C1 segment of cervical spinal cord (tissue), 14 donors: ENCODE results near the gene HDAC1.
A peak's percentile ranks its signal among the peaks of the same experiment; 100 is the strongest.

ENCODE experiments used
- DNase-seq, 14 donors: peaks; one replicate each; lab custom pipeline; 2025; lab: John Stamatoyannopoulos, UW

HDAC1 gene

GRCh38 chr1:32327204-32327603 is 35.3 kb downstream of the HDAC1 start:
- DNase-seq: no peak

- no peak for DNase-seq
These were observed 38.1 kb downstream of the HDAC1 start for GRCh38 chr1:32329931-32330466.

GRCh38 chr1:32330558-32331151 is 38.8 kb downstream of the HDAC1 start:
- no peak for DNase-seq

- DNase-seq: no peak
These were observed 39.7 kb downstream of the HDAC1 start for GRCh38 chr1:32331549-32331948.

GRCh38 chr1:32332290-32333079 is 40.6 kb downstream of the HDAC1 start:
- peak in 9 of 14 donors; percentile 12 to 61 (median 39) for DNase-seq

- DNase-seq: no peak
These were observed 41.5 kb downstream of the HDAC1 start for GRCh38 chr1:32333251-32333963.

GRCh38 chr1:32334274-32334861 is 42.5 kb downstream of the HDAC1 start:
- DNase-seq: peak in 2 of 14 donors; percentile 35 to 46

- DNase-seq: peak in 9 of 14 donors; percentile 27 to 76 (median 38)
These were observed 43.1 kb downstream of the HDAC1 start for GRCh38 chr1:32334864-32335534.

- no peak for DNase-seq
These were observed 43.6 kb downstream of the HDAC1 start for GRCh38 chr1:32335535-32335789.

- peak; percentile 13 to 89 (median 66) for DNase-seq
These were observed 44.1 kb downstream of the HDAC1 start, which contains the start of gene MARCKSL1 for GRCh38 chr1:32335790-32336590. TSS of gene MARCKSL1 (minus strand) at chr1:32336233. CDS start at chr1:32336033, 200 bp downstream.

- DNase-seq: peak in 2 of 14 donors; percentile 43 to 67
These were observed 44.7 kb downstream of the HDAC1 start for GRCh38 chr1:32336591-32336932.

GRCh38 chr1:32336963-32337675 is 45.2 kb downstream of the HDAC1 start:
- peak in 5 of 14 donors; percentile 42 to 74 (median 54) for DNase-seq

GRCh38 chr1:32337855-32338636 is 46.2 kb downstream of the HDAC1 start:
- DNase-seq: peak in 13 of 14 donors; percentile 19 to 87 (median 80)

- DNase-seq: peak in 2 of 14 donors; percentile 56 to 60
These were observed 46.8 kb downstream of the HDAC1 start for GRCh38 chr1:32338637-32339145.

GRCh38 chr1:32339363-32339978 is 47.6 kb downstream of the HDAC1 start:
- no peak for DNase-seq

GRCh38 chr1:32341186-32341757 is 49.4 kb downstream of the HDAC1 start:
- DNase-seq: peak in 5 of 14 donors; percentile 10 to 36 (median 20)

GRCh38 chr1:32341971-32342370 is 50.1 kb downstream of the HDAC1 start:
- no peak for DNase-seq

- no peak for DNase-seq
These were observed 50.8 kb downstream of the HDAC1 start for GRCh38 chr1:32342704-32343103.
